AG09319 (cell line): Measurements from ENCODE around the gene UBL4B.

Experiments
- DNase-seq: peaks from one replicate; pipeline ENCODE4 v3.0.0-alpha.2; 2010; ENCODE audit warnings: low read depth; ENCODE audit errors: extremely low read depth
- CTCF ChIP-seq: IDR thresholded peaks from 2 replicates; pipeline ENCODE4 v1.5.1; 2011; ENCODE audit warnings: low read depth, mild to moderate bottlenecking, inconsistent platforms, low read length, moderate library complexity

UBL4B gene

GRCh38 chr1:110087812-110088738 is 24.2 kb upstream of the UBL4B start:
- peak; percentile 12 for DNase-seq
- peak; percentile 69 for TF ChIP-seq CTCF

GRCh38 chr1:110088739-110089316 is 23.4 kb upstream of the UBL4B start:
- DNase-seq: no peak
- TF ChIP-seq CTCF: no peak

- no peak for DNase-seq
- TF ChIP-seq CTCF: no peak
Observed at GRCh38 chr1:110089561-110090275, 22.5 kb upstream of the UBL4B start.

GRCh38 chr1:110091381-110091780 is 20.9 kb upstream of the UBL4B start:
- DNase-seq: no peak
- TF ChIP-seq CTCF: no peak

DNA sequence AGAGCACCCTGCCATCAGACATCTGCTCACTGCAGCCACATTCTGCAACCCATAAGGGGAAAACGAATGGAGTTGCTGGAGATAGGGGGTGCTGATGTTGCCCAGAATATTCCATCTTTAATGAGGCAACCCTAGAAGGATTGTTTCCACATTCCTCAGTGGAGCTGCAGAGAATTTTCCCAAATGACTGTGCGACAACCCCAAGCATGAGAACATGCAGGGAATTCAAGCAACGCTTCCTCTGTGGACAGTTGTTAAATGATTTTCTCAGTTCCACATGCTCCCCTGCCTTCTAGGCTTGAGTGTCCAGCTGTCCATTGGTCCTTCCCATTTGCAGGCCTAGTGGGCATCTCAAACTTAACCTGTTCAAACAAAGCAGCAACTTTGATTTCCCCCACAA is 20.5 kb upstream of the UBL4B start:
- no peak for TF ChIP-seq CTCF
- DNase-seq: no peak

DNA sequence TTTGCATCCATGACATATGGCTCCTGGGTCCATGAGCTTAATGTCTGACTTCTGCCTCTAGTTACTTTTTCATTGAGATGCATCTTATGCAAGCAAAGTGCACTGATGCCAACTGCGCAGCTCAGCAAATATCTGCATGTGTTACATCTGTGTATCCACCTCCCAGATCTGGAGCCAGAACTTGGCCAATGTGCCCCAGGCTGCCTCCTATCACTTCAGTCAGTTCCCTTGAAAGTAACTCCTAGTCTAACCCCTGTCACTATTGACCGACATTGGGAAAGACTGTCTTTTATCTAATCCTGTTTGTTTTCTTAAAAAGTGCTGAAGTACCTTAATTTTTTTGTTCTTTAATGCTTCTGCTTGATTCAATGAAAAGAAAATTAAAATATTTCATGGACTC is 19.3 kb upstream of the UBL4B start:
- TF ChIP-seq CTCF: no peak
- DNase-seq: no peak
